C4-2B (cell line): ENCODE data around the gene PLPP4.

Experiments used
- ZFX ChIP-seq: fragments of 450-650 bp; IDR thresholded peaks from 2 replicates; pipeline ENCODE4 v1.6.1; 2017
- TF ChIP-seq, protein P1 (sequence below): fragments of 450-650 bp; conservative IDR thresholded peaks from 2 replicates; pipeline ENCODE4 v1.5.1; 2017; ENCODE audit warnings: mild to moderate bottlenecking

GRCh38 chr10:120588311-120588710, 131.3 kb downstream of the PLPP4 start:
- TF ChIP-seq, protein P1, sequence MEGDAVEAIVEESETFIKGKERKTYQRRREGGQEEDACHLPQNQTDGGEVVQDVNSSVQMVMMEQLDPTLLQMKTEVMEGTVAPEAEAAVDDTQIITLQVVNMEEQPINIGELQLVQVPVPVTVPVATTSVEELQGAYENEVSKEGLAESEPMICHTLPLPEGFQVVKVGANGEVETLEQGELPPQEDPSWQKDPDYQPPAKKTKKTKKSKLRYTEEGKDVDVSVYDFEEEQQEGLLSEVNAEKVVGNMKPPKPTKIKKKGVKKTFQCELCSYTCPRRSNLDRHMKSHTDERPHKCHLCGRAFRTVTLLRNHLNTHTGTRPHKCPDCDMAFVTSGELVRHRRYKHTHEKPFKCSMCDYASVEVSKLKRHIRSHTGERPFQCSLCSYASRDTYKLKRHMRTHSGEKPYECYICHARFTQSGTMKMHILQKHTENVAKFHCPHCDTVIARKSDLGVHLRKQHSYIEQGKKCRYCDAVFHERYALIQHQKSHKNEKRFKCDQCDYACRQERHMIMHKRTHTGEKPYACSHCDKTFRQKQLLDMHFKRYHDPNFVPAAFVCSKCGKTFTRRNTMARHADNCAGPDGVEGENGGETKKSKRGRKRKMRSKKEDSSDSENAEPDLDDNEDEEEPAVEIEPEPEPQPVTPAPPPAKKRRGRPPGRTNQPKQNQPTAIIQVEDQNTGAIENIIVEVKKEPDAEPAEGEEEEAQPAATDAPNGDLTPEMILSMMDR: no peak
- TF ChIP-seq ZFX: no peak
